Gastrocnemius medialis (tissue), 4 donors: ENCODE results near the gene KIRREL3. TPM values are rescaled to one million over a fixed set of nuclear protein-coding genes. Genes with fewer than 3 reads are reported as not detected.

ENCODE experiments used
- ATAC-seq, 2 donors: fragments of 150-250 bp; one replicate each; pipeline ENCODE4 v1.9.1; 2016
- DNase-seq, 2 donors: peaks; one replicate each; pipeline ENCODE4 v3.0.0-alpha.2; 2019
- H3K27ac ChIP-seq, 4 donors: fragments of 200-600 bp; sonication (generic); 1 replicate in 1 of 4; 2 replicates in 3 of 4; pipeline ENCODE4 v1.5.1; 2016 to 2018; ENCODE audit warnings: mild to moderate bottlenecking in 2 of 4, moderate library complexity in 1 of 4
- H3K27me3 ChIP-seq, 3 donors: fragments of 200-600 bp; sonication (generic) in 2 of 3; 1 replicate in 1 of 3; 2 replicates in 2 of 3; pipeline versions ENCODE4 v1.5.1 to v1.6.0; 2016 to 2019; ENCODE audit warnings: mild to moderate bottlenecking in 1 of 3, moderate library complexity in 1 of 3
- H3K36me3 ChIP-seq, 2 donors: fragments of 200-600 bp; sonication (generic) in 1 of 2; one replicate each; pipeline ENCODE4 v1.5.1; 2017 to 2018
- H3K4me1 ChIP-seq, 2 donors: fragments of 200-600 bp; sonication (generic) in 1 of 2; one replicate each; pipeline ENCODE4 v1.5.1; 2016 to 2017; ENCODE audit warnings: mild to moderate bottlenecking in 2 of 2
- H3K4me3 ChIP-seq, 4 donors: fragments of 200-600 bp; sonication (generic) in 3 of 4; 1 replicate in 1 of 4; 2 replicates in 3 of 4; pipeline ENCODE4 v1.5.1; 2016 to 2019; ENCODE audit warnings: mild to moderate bottlenecking in 2 of 4
- H3K9me3 ChIP-seq, 3 donors: fragments of 200-600 bp; sonication (generic) in 2 of 3; 1 replicate in 1 of 3; 2 replicates in 2 of 3; pipeline ENCODE4 v1.5.1; 2016 to 2019
- POLR2A ChIP-seq, 2 donors: fragments of 450-650 bp; IDR thresholded peaks; one replicate each; pipeline ENCODE4 v1.6.1; 2017; ENCODE audit warnings: antibody characterized with exemption in 2 of 2, mild to moderate bottlenecking in 2 of 2, moderate library complexity in 2 of 2
- in situ Hi-C, 4 donors: fragments of 200-750 bp; cut with MboI; loops; one replicate each; pipeline versions ENCODE4 v1.15.0 to v1.8.0; 2017; ENCODE audit warnings: low sequenced_read_pairs in 4 of 4
- intact Hi-C: fragments of 100-400 bp; cut with DNase I; formaldehyde crosslinking; loops from one replicate; pipeline ENCODE4 v1.15.1; 2023; ENCODE audit warnings: low total_unique reads
- total RNA-seq, 4 donors: library from RNA; depleted of rRNA; stranded (reverse); fragments of >200 nt; gene quantifications; one replicate each; pipeline versions ENCODE4 v1.1.0 to v1.2.3, GENCODE V29; 2016
- TF ChIP-seq, protein P1 (sequence below), 5 experiments: fragments of 450-650 bp in 3 of 5; fragments of 200-600 bp in 2 of 5; sonication (generic) in 2 of 5; IDR thresholded peaks in 4 of 5; conservative IDR thresholded peaks in 1 of 5; 1 replicate in 4 of 5; 2 replicates in 1 of 5; pipeline ENCODE4 v1.5.1; 2016 to 2019; ENCODE audit warnings: antibody characterized with exemption in 5 of 5, mild to moderate bottlenecking in 3 of 5, moderate library complexity in 3 of 5

The KIRREL3 gene
- total RNA-seq, 4 donors from 2014 or later, result 0.10 TPM; not detected in 3

DNA sequence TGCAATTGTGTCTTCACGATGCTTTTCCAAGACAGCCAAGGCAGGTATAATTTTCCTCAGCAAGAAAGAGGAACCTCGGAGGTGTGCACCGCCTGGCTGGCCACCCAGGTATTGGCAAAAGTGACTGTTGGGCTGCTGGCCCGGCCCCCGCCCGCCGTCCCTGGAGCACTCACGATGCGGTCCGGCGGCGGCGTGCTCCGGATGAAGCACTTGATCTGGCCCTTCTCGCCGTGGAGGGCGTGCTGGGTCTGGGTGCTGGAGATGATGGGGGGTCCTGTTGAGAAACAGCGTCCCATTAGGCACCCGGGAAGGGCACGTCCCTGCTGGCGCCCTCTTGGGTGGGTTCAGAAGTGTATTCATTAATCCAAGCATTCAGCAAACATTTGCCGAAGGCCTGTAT lies 560.3 kb downstream of the KIRREL3 start:
- in situ Hi-C loops, result loop anchor here (10.0 to 25.0 kb wide), 3 partner anchors 547 to 905 kb away; no protein-coding TSS in a partner anchor
- H3K9me3 ChIP-seq, result no peaks in the 10 kb centered on the region
- H3K4me1 ChIP-seq, result no peaks in the 10 kb centered on the region
- H3K27ac ChIP-seq, result no peak overlapping the region
- H3K4me3 ChIP-seq, result no peak overlapping the region
- no peaks in the 10 kb centered on the region for H3K36me3 ChIP-seq
- TF ChIP-seq POLR2A (IDR thresholded peaks at IDR 0.05), result no peak
- TF ChIP-seq, protein P1, sequence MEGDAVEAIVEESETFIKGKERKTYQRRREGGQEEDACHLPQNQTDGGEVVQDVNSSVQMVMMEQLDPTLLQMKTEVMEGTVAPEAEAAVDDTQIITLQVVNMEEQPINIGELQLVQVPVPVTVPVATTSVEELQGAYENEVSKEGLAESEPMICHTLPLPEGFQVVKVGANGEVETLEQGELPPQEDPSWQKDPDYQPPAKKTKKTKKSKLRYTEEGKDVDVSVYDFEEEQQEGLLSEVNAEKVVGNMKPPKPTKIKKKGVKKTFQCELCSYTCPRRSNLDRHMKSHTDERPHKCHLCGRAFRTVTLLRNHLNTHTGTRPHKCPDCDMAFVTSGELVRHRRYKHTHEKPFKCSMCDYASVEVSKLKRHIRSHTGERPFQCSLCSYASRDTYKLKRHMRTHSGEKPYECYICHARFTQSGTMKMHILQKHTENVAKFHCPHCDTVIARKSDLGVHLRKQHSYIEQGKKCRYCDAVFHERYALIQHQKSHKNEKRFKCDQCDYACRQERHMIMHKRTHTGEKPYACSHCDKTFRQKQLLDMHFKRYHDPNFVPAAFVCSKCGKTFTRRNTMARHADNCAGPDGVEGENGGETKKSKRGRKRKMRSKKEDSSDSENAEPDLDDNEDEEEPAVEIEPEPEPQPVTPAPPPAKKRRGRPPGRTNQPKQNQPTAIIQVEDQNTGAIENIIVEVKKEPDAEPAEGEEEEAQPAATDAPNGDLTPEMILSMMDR (IDR thresholded peaks at IDR 0.05 in 4 of 5, conservative IDR thresholded peaks at IDR 0.05 in 1 of 5), result no peak
- DNase-seq (no peak), ATAC-seq (no peak)
- intact Hi-C loops, result loop anchor here (2.0 to 5.0 kb wide), 2 partner anchors 552 to 907 kb away; no protein-coding TSS in a partner anchor
- peaks cover 0 to 3% (median 0%) of the 10 kb centered on the region in 3 donors for H3K27me3 ChIP-seq

DNA sequence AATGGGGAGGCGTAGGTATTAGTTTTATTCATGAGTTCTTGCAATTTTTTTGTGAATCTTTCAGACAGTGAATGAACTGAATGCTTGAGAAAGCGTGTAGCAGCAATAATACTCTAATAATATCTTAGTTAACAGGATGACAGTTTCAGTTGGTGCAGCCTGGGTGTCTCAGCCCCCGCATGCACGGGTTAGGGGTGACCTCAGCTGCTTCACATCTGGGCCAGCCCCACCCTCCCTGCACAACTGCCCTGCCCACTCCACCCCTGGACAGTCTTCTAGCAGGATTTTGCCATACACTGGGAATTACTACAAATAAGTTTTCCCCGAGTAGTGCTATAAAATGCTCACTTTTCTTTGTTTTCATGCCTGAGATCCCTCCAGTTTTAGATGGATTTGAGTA lies 561.9 kb downstream of the KIRREL3 start:
- Histone ChIP-seq H3K27ac (no peak overlapping the region), H3K36me3 (no peaks in the 10 kb centered on the region), H3K9me3 (no peaks in the 10 kb centered on the region), H3K4me1 (no peaks in the 10 kb centered on the region), H3K27me3 (peaks cover 0 to 3% (median 0%) of the 10 kb centered on the region in 3 donors), H3K4me3 (no peak overlapping the region)
- in situ Hi-C loops, result loop anchor here (25.0 kb wide), 2 partner anchors 549 to 899 kb away; no protein-coding TSS in a partner anchor
- TF ChIP-seq, protein P1 (IDR thresholded peaks at IDR 0.05 in 4 of 5, conservative IDR thresholded peaks at IDR 0.05 in 1 of 5), result no peak
- TF ChIP-seq POLR2A (IDR thresholded peaks at IDR 0.05), result no peak
- intact Hi-C loops, result no loop called here
- ATAC-seq (no peak), DNase-seq (no peak)

DNA sequence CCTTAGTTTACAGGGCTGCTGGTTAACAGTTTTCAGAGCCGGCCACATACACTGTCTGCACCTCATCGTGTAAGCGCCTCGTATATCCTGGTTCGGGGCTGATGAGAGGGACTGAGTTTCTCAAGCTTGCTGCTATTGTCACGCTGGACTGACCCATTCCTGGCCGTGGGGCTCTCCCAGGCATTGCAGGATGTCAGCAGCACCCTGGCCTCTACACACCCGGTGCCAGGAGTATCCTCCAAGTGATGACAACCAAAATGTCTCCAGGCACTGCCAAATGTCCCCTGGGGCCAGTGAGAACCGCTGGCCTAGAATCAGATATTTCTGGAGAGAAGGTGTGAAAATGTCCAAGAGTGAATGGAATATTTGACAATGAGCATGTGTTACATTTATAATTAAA lies 562.3 kb downstream of the KIRREL3 start:
- intact Hi-C loops, result no loop called here
- no peak overlapping the region for H3K27ac ChIP-seq

DNA sequence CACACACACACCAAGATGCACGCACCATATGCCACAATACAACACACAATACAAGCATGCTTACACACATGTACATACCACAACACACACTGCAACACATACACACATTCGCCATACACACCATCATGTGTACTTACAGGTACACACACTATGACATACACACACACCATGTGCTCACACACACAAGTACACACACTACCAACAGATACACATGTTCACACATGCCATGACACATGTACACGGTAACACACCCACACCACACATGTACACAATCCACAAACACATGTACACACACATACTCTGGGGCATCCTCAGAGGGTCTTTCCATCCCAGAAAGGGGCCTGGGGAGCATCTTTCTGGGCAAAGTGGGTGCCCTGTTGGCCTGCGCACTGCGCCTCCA lies 562.8 kb downstream of the KIRREL3 start:
- TF ChIP-seq, protein P1 (IDR thresholded peaks at IDR 0.05 in 4 of 5, conservative IDR thresholded peaks at IDR 0.05 in 1 of 5), result no peak
- no peak for TF ChIP-seq POLR2A (IDR thresholded peaks at IDR 0.05)
- Histone ChIP-seq H3K4me1 (no peaks in the 10 kb centered on the region), H3K9me3 (no peaks in the 10 kb centered on the region), H3K27me3 (peaks cover 0 to 2% (median 0%) of the 10 kb centered on the region in 3 donors), H3K4me3 (no peak overlapping the region), H3K27ac (no peak overlapping the region), H3K36me3 (no peaks in the 10 kb centered on the region)
- DNase-seq, result no peak
- intact Hi-C loops (no loop called here), in situ Hi-C loops (loop anchor here (25.0 kb wide), 2 partner anchors 550 to 900 kb away; no protein-coding TSS in a partner anchor)
- no peak for ATAC-seq

More for the DNA sequence above, 562.3 kb downstream of the KIRREL3 start:
- Histone ChIP-seq H3K36me3 (no peaks in the 10 kb centered on the region), H3K9me3 (no peaks in the 10 kb centered on the region), H3K4me1 (no peaks in the 10 kb centered on the region), H3K4me3 (no peak overlapping the region), H3K27me3 (peaks cover 0 to 3% (median 0%) of the 10 kb centered on the region in 3 donors)
- ATAC-seq (no peak), DNase-seq (no peak)
- in situ Hi-C loops, result loop anchor here (25.0 kb wide), 2 partner anchors 549 to 899 kb away; no protein-coding TSS in a partner anchor
- no peak for TF ChIP-seq POLR2A (IDR thresholded peaks at IDR 0.05)
- TF ChIP-seq, protein P1 (IDR thresholded peaks at IDR 0.05 in 4 of 5, conservative IDR thresholded peaks at IDR 0.05 in 1 of 5), result no peak
